NCI-H187 (cell line): ENCODE results near the gene PPM1A.
A peak's percentile ranks its signal among the peaks of the same experiment; 100 is the strongest.
"Not testable (repeated sequence)": the region's sequence is repeated elsewhere in the genome, so short reads cannot be mapped to it uniquely, and the experiment has no call there.

Experiments used
- DNase-seq, 2 experiments: peaks; one replicate each; lab custom pipeline; 2025; lab: John Stamatoyannopoulos, UW

PPM1A gene

DNA sequence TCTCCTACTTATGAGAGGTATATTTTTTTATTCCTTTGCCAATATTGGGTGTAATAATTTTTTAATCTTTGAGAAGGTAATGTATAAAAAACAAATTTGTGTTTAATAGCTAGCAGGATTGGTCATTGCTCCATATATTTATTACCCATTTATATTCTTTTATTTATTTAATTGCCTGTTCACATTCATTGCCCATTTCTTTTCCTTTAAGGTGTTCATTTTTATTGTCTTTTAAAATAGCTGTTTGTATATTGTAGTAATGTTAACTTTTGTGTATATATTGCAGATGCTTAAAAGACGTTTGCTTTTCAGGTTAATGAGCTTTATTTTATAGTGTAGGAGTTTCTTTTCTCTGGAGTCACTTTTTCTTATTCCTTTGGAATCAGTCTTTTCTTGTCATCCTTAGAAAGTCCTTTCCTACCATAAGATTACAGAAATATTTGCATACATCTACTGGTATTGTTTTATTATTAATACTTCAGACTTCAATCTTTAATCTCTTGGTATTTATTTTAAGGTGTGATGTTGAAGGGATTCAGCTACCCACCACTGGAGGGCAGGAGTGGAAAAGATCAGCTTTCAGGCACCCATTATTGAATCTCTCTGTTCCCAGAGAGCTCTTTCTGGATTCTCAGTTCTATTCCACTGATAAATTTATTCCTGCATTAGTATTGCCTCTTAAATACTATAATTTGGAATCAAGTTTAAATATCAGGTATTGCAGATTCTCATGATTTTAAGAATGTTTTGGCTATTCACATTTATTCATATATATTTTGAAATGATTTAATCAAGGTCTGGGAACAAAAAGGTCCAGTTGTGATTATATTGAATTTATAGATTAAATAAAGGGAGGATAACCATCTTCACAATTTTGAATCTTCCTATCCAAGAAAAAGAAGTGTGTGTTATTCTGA, 17.3 kb downstream of the PPM1A start:
- DNase-seq, result no peak

- DNase-seq, result no peak
These were observed 23.2 kb downstream of the PPM1A start for GRCh38 chr14:60272177-60272576.

GRCh38 chr14:60273956-60274355, 24.9 kb downstream of the PPM1A start:
- no peak for DNase-seq

DNA sequence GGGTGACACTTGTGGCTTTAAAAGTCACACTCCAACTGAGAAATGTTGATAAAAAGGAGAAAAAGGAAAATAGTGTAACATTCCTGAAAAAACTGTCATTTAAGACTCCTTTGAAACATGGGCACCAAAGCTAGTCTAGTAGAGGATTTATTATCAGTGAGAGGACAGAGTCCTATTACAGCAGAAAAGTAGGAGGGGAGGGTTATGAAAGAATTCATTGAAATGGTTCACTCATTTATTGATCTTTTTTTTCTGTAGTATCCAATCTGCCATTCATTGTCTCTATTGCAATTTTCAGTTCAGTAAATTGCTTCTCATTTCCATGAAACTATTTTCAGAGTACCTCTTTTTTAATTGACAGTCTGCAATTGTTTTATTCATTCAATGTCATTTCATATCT, 25.4 kb downstream of the PPM1A start:
- no peak for DNase-seq

DNA sequence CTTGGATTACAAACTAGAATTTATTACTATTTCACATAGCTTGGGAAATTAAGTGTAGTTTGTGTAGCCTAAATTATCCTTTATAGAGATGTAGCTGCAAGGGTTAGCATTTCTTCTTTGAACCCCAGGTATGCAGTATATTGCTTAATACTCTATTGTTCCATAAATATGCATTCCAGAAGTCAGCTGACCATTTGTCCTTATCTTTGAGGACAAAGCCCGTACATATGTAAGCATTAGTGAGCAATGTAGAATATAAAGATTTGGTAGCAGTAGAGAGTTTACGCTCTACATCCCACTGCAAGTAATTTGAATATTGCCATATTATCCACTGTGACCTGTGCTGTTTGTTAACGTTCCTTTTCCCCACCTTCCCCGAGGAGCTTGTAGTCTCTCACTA, 26.9 kb downstream of the PPM1A start:
- no peak for DNase-seq

DNA sequence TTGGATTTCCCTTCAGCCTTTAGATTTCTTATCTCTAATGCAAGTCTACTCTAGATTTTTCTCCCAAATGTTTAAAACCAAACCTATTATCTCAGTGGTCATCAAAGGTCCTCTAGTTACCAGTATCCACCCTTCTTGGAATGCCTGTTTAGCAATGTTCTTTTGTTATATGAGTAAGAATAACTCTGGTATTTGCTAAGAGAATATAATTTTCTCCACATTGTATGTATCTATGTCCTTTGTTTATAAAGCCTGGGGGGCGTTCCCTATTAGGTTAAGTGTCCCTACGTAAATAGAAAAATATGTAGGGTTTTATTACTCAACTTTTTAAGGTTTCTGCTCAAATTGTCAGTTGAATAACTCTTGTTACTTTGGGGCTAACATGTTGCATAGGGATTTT, 27.3 kb downstream of the PPM1A start:
- no peak for DNase-seq

DNA sequence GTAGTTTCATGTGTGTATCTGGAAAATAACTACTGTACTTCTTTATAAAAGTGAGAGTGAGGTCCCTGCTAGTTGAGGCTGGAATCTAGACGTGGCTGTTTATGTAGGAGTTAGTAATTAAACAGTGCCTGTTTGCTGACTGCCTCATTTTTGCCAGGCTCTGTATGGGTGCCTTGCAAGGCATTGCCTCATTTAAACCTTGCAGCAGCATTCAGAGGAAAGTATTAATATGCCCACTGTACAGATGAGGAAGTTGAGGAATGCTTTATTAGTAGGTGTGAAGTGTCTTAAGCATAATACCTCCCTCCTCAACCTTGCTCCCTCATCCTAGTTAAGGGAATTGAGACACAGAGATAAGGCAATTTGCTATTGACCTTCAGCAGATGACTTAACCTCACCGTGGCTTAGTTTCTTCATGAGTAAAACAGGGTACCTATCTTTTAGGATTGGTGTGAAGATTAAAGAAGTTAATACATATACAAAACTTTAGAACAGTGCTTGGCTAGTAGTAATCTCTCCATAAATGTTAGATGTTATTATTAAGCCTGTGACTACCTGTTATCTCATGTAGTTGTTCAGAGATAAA, 28.7 kb downstream of the PPM1A start:
- no peak for DNase-seq

- no peak for DNase-seq
These were observed 29.3 kb downstream of the PPM1A start for GRCh38 chr14:60278350-60278749.

GRCh38 chr14:60287452-60287851, 38.4 kb downstream of the PPM1A start:
- no peak for DNase-seq

GRCh38 chr14:60288279-60288678, 39.3 kb downstream of the PPM1A start:
- no peak for DNase-seq

DNA sequence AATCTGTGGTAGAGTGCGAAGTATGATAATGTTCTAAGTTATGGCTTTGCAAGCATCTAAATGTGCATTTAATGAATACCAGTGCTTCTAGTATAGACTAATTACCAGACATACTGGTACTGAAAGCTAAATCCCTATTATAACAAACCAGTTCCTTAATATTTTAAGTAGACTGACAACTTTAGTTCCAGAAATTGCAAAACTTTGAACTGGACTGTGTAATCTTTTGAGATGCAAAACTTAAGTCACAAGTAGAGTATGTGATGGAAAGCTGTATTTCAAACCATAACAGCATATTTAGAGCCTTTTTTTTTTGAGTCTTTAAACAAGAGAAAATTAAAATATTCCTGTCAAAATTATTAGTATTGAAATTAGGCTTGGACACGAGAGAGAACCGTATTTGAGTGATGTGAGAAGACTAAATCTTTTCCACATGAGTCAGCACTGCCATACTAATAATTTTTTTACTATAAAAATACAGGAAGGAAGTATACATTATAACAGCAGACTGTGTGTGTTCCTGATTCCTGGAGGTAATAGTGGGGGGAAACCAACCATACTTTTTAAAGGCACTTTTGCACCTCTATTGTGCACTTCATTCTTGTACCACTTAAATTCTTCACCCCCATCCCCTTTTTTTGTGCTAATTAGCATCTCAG, 45.5 kb downstream of the PPM1A start:
- no peak for DNase-seq

- no peak for DNase-seq
These were observed 51.0 kb downstream of the PPM1A start for GRCh38 chr14:60300019-60300418.

GRCh38 chr14:60301685-60302084, 52.7 kb downstream of the PPM1A start:
- DNase-seq, result no peak

- no peak for DNase-seq
These were observed 53.6 kb downstream of the PPM1A start for GRCh38 chr14:60302663-60303062.

DNA sequence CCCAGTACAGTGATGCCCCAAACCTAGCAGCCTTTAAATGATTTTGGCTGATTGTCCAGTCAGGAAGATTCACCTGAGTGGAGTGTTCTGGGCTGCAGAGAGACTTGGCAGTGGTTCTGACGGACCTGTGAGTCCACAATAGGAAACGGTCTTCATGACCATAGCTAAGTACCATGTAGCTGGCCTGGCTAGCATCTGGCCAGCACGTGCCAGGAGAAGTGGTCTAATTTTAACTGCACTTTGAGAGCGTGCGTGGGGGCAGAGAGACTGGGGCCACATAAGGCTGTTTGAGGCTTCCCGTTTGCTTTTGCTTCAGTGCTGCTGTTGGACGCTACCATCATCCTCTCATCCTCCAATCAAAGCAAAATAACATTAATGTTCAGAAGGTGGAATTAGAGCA, 54.7 kb downstream of the PPM1A start:
- no peak for DNase-seq

GRCh38 chr14:60304509-60304908, 55.5 kb downstream of the PPM1A start:
- DNase-seq, result no peak

DNA sequence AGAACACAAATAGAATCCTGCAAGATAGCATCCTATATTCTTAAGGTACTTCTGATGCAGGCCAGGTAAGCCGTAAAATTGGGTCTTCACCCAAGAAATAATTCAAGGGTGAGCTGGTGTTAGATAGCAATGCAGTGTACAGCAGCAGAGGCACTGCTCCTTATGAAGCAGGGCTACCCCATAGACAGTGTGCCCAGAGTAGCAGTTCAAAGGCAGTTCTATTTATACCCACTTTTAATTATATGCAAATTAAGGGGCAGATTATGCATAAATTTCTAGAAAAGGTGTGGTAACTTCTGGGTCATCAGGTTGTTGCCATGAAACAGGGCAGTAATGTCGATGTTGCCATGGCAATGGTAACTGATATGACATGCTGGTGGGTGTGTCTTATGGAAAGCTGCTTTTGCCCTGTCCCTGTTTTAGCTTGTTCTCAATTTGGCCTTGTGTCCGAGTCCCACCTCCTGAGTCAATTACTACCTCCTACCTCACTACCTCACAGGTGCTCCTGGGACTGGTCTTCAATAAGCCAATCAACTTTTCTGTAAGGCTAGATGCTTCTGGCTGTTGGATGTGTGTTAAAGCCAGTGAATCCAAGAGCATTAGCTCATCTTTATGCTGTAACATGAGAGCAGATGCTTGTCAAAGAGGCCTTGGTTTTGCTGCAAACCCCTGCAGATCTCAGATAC, 61.0 kb downstream of the PPM1A start:
- DNase-seq, result peak in 1 of 2 experiments; percentile 22

DNA sequence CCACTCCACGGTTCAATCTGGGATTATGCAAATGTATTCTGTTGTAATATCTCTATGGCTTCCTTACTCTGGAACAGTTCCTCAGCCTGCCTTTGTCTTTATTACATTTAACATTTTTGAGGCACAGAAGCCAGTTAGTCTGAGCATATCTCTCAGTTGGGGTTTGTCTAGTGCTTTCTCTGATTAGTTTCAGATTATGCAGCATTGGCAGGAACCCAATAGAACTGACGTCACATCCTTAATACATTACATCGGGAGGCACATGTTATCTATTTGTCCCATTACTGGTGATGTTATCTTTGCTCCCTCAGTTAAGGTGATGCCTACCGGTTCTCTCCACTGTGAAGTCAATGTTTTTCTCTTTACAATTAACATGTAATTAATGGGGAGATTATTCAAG, 62.4 kb downstream of the PPM1A start:
- no peak for DNase-seq

- DNase-seq, result no peak
These were observed 64.1 kb downstream of the PPM1A start for GRCh38 chr14:60313093-60313492.

DNA sequence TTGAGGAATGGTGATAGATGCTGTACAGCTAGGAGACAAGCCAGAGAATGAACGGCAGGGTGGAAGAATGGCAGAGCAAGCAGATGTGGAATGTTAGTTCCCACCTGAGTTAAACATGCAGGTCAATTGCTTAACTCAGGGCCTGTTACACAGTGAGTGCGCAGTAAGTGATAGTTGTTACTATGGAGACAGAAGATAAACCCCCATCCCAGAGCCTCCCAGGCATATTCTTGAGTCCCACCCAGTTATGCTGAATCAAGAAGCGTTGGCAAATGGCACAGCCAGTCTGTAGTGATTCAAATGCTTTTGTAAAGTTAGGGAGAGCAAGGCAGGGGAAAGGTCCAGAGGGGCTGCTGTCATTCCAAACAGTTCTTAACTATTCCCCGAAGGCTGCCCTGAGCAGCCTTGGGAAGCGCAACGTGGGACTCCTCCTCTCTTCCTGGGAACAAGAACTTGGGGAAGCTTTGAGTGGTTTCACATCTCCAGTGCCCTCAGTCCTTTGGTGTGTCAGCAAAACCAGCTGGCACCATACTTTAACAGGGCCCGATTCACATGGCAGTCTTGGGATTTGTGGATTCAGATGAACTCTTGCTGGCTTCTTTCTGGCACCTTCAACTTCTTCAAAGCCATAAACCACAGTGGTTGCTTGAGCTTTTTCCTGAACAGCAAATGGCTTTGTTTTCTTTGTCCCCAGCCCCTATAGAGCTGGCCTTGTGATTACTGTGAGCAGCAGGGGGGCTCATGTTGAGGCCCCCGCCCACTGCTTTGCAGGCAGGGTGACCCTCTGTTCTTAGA, 66.4 kb downstream of the PPM1A start:
- DNase-seq, result no peak

GRCh38 chr14:60317609-60318008, 68.6 kb downstream of the PPM1A start:
- DNase-seq, result no peak

DNA sequence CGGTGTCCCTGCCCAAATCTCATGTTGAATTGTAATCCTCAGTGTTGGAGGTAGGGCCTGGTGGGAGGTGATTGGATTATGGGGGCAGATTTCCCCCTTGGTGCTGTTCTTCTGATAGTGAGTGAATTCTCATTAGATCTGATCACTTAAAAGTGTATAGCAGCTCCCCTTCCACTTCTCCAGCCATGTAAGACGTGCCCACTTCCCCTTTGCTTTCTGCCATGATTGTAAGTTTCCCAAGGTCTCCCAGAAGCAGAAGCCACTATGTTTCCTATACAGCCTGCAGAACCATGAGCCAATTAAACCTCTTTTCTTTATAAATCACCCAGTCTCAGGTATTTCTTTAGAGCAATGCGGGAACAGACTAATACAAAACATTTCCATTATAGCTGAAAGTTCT, 71.8 kb downstream of the PPM1A start:
- not testable (repeated sequence) for DNase-seq
